HEK293 (cell line): Measurements from ENCODE around the gene RAD51AP1.
"Not testable (repeated sequence)": the region's sequence is repeated elsewhere in the genome, so short reads cannot be mapped to it uniquely, and the experiment has no call there.

Source experiments
- OVOL3 ChIP-seq: fragments of 450-650 bp; formaldehyde crosslinking; IDR thresholded peaks from 2 replicates; pipeline ENCODE4 v1.5.1; 2016; ENCODE audit warnings: missing biosample characterization, missing genetic modification characterization
- ZNF169 ChIP-seq: fragments of 450-650 bp; formaldehyde crosslinking; IDR thresholded peaks from 2 replicates; pipeline ENCODE4 v1.5.1; 2016; ENCODE audit warnings: missing biosample characterization, missing genetic modification characterization
- ZNF274 ChIP-seq, 2 experiments: fragments of 200-500 bp in 1 of 2; fragments of 450-650 bp in 1 of 2; sonication (Bioruptor generic) in 1 of 2; formaldehyde crosslinking in 1 of 2; IDR thresholded peaks; 2 replicates each; pipeline versions ENCODE4 v1.5.1 to v1.6.1; 2014 to 2016; ENCODE audit warnings: borderline replicate concordance in 1 of 2, inconsistent platforms in 1 of 2, low read length in 1 of 2, missing biosample characterization in 1 of 2, missing genetic modification characterization in 1 of 2
- ZNF302 ChIP-seq: fragments of 450-650 bp; formaldehyde crosslinking; IDR thresholded peaks from 2 replicates; pipeline ENCODE4 v1.5.1; 2016; ENCODE audit warnings: missing biosample characterization, missing genetic modification characterization, low read depth
- ZSCAN23 ChIP-seq: fragments of 450-650 bp; formaldehyde crosslinking; IDR thresholded peaks from 2 replicates; pipeline ENCODE4 v1.5.1; 2016; ENCODE audit warnings: missing biosample characterization, missing genetic modification characterization
- TF ChIP-seq, protein P1 (sequence below): fragments of 450-650 bp; formaldehyde crosslinking; IDR thresholded peaks from 2 replicates; pipeline ENCODE4 v1.5.1; 2016; ENCODE audit warnings: missing biosample characterization, missing genetic modification characterization

DNA sequence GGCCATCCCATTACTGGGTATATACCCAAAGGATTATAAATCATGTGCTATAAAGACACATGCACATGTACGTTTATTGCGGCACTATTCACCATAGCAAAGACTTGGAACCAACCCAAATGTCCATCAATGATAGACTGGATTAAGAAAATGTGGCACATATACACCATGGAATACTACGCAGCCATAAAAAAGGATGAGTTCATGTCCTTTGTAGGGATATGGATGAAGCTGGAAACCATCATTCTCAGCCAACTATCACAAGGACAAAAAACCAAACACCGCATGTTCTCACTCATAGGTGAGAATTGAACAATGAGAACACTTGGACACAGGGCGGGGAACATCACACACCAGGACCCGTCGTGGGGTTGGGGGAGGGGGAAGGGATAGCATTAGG is 15.2 kb upstream of the RAD51AP1 start:
- TF ChIP-seq, protein P1, sequence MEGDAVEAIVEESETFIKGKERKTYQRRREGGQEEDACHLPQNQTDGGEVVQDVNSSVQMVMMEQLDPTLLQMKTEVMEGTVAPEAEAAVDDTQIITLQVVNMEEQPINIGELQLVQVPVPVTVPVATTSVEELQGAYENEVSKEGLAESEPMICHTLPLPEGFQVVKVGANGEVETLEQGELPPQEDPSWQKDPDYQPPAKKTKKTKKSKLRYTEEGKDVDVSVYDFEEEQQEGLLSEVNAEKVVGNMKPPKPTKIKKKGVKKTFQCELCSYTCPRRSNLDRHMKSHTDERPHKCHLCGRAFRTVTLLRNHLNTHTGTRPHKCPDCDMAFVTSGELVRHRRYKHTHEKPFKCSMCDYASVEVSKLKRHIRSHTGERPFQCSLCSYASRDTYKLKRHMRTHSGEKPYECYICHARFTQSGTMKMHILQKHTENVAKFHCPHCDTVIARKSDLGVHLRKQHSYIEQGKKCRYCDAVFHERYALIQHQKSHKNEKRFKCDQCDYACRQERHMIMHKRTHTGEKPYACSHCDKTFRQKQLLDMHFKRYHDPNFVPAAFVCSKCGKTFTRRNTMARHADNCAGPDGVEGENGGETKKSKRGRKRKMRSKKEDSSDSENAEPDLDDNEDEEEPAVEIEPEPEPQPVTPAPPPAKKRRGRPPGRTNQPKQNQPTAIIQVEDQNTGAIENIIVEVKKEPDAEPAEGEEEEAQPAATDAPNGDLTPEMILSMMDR = not testable (repeated sequence)
- TF ChIP-seq ZNF274 (IDR thresholded peaks at IDR 0.05; ENCODE audit: low read length); ZNF274 (tag by site-specific recombination; IDR thresholded peaks at IDR 0.05; ENCODE audit: borderline replicate concordance); ZSCAN23 (tag by site-specific recombination); ZNF169 (tag by site-specific recombination); ZNF302 (tag by site-specific recombination); OVOL3 (tag by site-specific recombination): not testable (repeated sequence)
